GM12878 (cell line): ENCODE data around the gene CTSD. TPM values are rescaled to one million over a fixed set of nuclear protein-coding genes. Genes with fewer than 3 reads are reported as not detected.

ENCODE experiments used
- ATAC-seq: fragments of 200-7000 bp; cut with Tn5 transposase; 3 replicates; pipeline ENCODE4 v1.9.1; 2020; ENCODE audit warnings: mild to moderate bottlenecking, moderate library complexity
- BruUV-seq: library from RNA; stranded (reverse); fragments of 400-500 nt; replicated peaks from 2 replicates; lab custom pipeline; 2021; lab: Mats Ljungman, UMichigan
- CTCF ChIA-PET: fragments of 300-600 bp; sonication (Branson Sonifier 250); formaldehyde crosslinking; extraction: SDS; loops from one replicate; lab custom pipeline; 2021; ENCODE audit warnings: inconsistent platforms; lab: Yijun Ruan, JAX
- POLR2A ChIA-PET: fragments of 350-600 bp; formaldehyde crosslinking; extraction: SDS; loops from one replicate; lab custom pipeline; 2021; ENCODE audit warnings: inconsistent platforms; lab: Charles Lee
- RAD21 ChIA-PET: fragments of 300-600 bp; sonication (Branson Sonifier 250); formaldehyde crosslinking; loops from one replicate; lab custom pipeline; 2023; ENCODE audit warnings: antibody characterized with exemption; ENCODE audit not compliant: unreplicated experiment; lab: Charles Lee
- SMC1A ChIA-PET: fragments of 300-600 bp; sonication (Branson Sonifier 250); formaldehyde crosslinking; loops from one replicate; lab custom pipeline; 2023; ENCODE audit not compliant: unreplicated experiment, uncharacterized antibody; lab: Charles Lee
- DNase-seq: peaks from one replicate; pipeline ENCODE4 v3.0.0-alpha.2; 2011; ENCODE audit warnings: low read depth, low spot score
- FAIRE-seq: peaks from 3 replicates; lab custom pipeline; 2011; peaks lifted over from hg19 to GRCh38; lab: Jason Lieb, UNC
- H2AFZ ChIP-seq: 2 replicates; pipeline ENCODE4 v1.6.0; 2011; ENCODE audit warnings: low read depth, low read length, control low read depth; ENCODE audit not compliant: control insufficient read depth
- H3K27ac ChIP-seq: 2 replicates; pipeline ENCODE4 v1.5.1; 2011; ENCODE audit warnings: control low read depth; ENCODE audit not compliant: control insufficient read depth, insufficient read depth
- H3K27me3 ChIP-seq, 2 experiments: replicated peaks in 1 of 2; 2 replicates each; pipeline versions ENCODE4 v1.6.0 to v1.6.1; 2011; ENCODE audit warnings: low read length in 1 of 2; ENCODE audit not compliant: control insufficient read depth in 2 of 2, insufficient read depth in 2 of 2
- H3K36me3 ChIP-seq, 2 experiments: 2 replicates each; pipeline ENCODE4 v1.5.1; 2011; ENCODE audit warnings: low read length in 1 of 2; ENCODE audit not compliant: control insufficient read depth in 2 of 2, insufficient read depth in 2 of 2
- H3K4me1 ChIP-seq: 2 replicates; pipeline ENCODE4 v1.6.1; 2011; ENCODE audit warnings: mild to moderate bottlenecking, low read length, moderate library complexity, mixed read lengths; ENCODE audit not compliant: control insufficient read depth, insufficient read depth
- H3K4me2 ChIP-seq: 2 replicates; pipeline ENCODE4 v1.6.0; 2011; ENCODE audit warnings: control low read depth; ENCODE audit not compliant: control insufficient read depth, insufficient read depth
- H3K4me3 ChIP-seq: fragments of 200-600 bp; sonication (generic); 2 replicates; pipeline ENCODE4 v1.5.1; 2016
- H3K79me2 ChIP-seq: 2 replicates; pipeline ENCODE4 v1.6.0; 2011; ENCODE audit warnings: low read length; ENCODE audit not compliant: control insufficient read depth, insufficient read depth
- H3K9ac ChIP-seq: 2 replicates; pipeline ENCODE4 v1.8.0; 2011; ENCODE audit warnings: low read length, control low read depth, mixed read lengths; ENCODE audit not compliant: control insufficient read depth, insufficient read depth
- H3K9me3 ChIP-seq: replicated peaks from 3 replicates; pipeline ENCODE4 v1.5.1; 2011; ENCODE audit warnings: mild to moderate bottlenecking, low read length; ENCODE audit not compliant: control insufficient read depth, insufficient read depth
- H4K20me1 ChIP-seq: 2 replicates; pipeline ENCODE4 v1.6.0; 2011; ENCODE audit not compliant: control insufficient read depth, insufficient read depth
- ATF3 ChIP-seq: IDR thresholded peaks from 2 replicates; pipeline ENCODE4 v1.6.1; 2011; ENCODE audit warnings: low read depth, mild to moderate bottlenecking, low read length, moderate library complexity, borderline replicate concordance; ENCODE audit errors: extremely low read depth
- BCL11A ChIP-seq: IDR thresholded peaks from 2 replicates; pipeline ENCODE4 v1.6.1; 2011; ENCODE audit warnings: low read depth, low read length
- BHLHE40 ChIP-seq, 2 experiments: fragments of 450-650 bp in 1 of 2; IDR thresholded peaks; 2 replicates each; pipeline ENCODE4 v1.6.1; 2011 to 2017; ENCODE audit warnings: low read depth in 2 of 2, borderline replicate concordance in 1 of 2, improper control_type of control experiment in 1 of 2, low read length in 1 of 2, mild to moderate bottlenecking in 1 of 2
- CHD4 ChIP-seq: fragments of 200-600 bp; sonication (generic); IDR thresholded peaks from 2 replicates; pipeline ENCODE4 v1.6.1; 2016; ENCODE audit warnings: mild to moderate bottlenecking
- E2F4 ChIP-seq: IDR thresholded peaks from 2 replicates; pipeline ENCODE4 v1.6.1; 2012; ENCODE audit warnings: low read depth, low read length, improper control_type of control experiment
- ETV6 ChIP-seq, 2 experiments: fragments of 450-650 bp in 1 of 2; IDR thresholded peaks in 1 of 2; conservative IDR thresholded peaks in 1 of 2; 2 replicates each; pipeline ENCODE4 v1.6.1; 2014; ENCODE audit warnings: antibody characterized with exemption in 1 of 2, borderline replicate concordance in 1 of 2, low read depth in 1 of 2, mild to moderate bottlenecking in 1 of 2, moderate library complexity in 1 of 2
- FOS ChIP-seq: IDR thresholded peaks from 3 replicates; pipeline ENCODE4 v1.6.1; 2011; ENCODE audit warnings: borderline replicate concordance; ENCODE audit not compliant: insufficient read length; ENCODE audit errors: extremely low read depth
- HDAC6 ChIP-seq: fragments of 200-600 bp; sonication (generic); IDR thresholded peaks from one replicate; pipeline ENCODE4 v1.8.0; 2017; ENCODE audit warnings: antibody characterized with exemption; ENCODE audit not compliant: unreplicated experiment
- MTA2 ChIP-seq: fragments of 450-650 bp; IDR thresholded peaks from 2 replicates; pipeline ENCODE4 v1.6.1; 2016; ENCODE audit warnings: low read depth, mild to moderate bottlenecking, moderate library complexity
- POLR2A ChIP-seq: IDR thresholded peaks from 2 replicates; pipeline ENCODE4 v1.6.1; 2011; ENCODE audit warnings: low read depth, mild to moderate bottlenecking, low read length
- RELB ChIP-seq: fragments of 450-650 bp; IDR thresholded peaks from 2 replicates; pipeline ENCODE4 v1.6.1; 2017; ENCODE audit warnings: low read depth, mild to moderate bottlenecking, moderate library complexity
- RFX5 ChIP-seq: IDR thresholded peaks from 2 replicates; pipeline ENCODE4 v1.6.1; 2011; ENCODE audit warnings: low read depth, low read length, improper control_type of control experiment
- TCF12 ChIP-seq: IDR thresholded peaks from 2 replicates; pipeline ENCODE4 v1.6.1; 2011; ENCODE audit warnings: low read depth, mild to moderate bottlenecking, low read length
- TCF7 ChIP-seq: IDR thresholded peaks from 2 replicates; pipeline ENCODE4 v1.6.1; 2014; ENCODE audit warnings: antibody characterized with exemption, borderline replicate concordance
- YY1 ChIP-seq: IDR thresholded peaks from 2 replicates; pipeline ENCODE4 v1.6.1; 2011; ENCODE audit warnings: low read depth, mild to moderate bottlenecking, low read length
- ZBTB11 ChIP-seq: fragments of 450-650 bp; formaldehyde crosslinking; IDR thresholded peaks from 2 replicates; pipeline ENCODE4 v1.5.0; 2022; ENCODE audit warnings: mild to moderate bottlenecking, missing genetic modification characterization
- ZNF217 ChIP-seq: fragments of 450-650 bp; IDR thresholded peaks from 2 replicates; pipeline ENCODE4 v1.6.1; 2017; ENCODE audit warnings: antibody characterized with exemption, mild to moderate bottlenecking
- ZZZ3 ChIP-seq: IDR thresholded peaks from 2 replicates; pipeline ENCODE4 v1.6.1; 2011; ENCODE audit warnings: low read depth; ENCODE audit not compliant: control insufficient read depth, insufficient read length
- WGBS: methylation state at CpG from one replicate; pipeline ENCODE4 v1.1.6; 2016; ENCODE audit warnings: low lambda C conversion rate; ENCODE audit not compliant: insufficient replicate concordance, insufficient coverage; ENCODE audit errors: missing lambda C conversion rate; 5-methylcytosine and 5-hydroxymethylcytosine counted together
- in situ Hi-C: fragments of 300-500 bp; cut with MboI; formaldehyde crosslinking; loops from 9 replicates; pipeline ENCODE4 v1.14.3; 2018; ENCODE audit warnings: mixed read lengths
- intact Hi-C: fragments of 100-400 bp; cut with micrococcal nuclease; formaldehyde crosslinking; loops from one replicate; pipeline ENCODE4 v1.14.2; 2022; ENCODE audit not compliant: unreplicated experiment
- polyA plus RNA-seq, 11 experiments: library from polyadenylated mRNA; depleted of rRNA in 4 of 11; unstranded in 6 of 11; stranded (reverse) in 5 of 11; fragments of >200 nt; fragmentation: Nextera tagmentation in 4 of 11; fragmentation: Illumina TruSeq in 1 of 11; extraction: Ambion mirVana in 4 of 11; extraction: Trizol in 1 of 11; gene quantifications; 1 replicate in 1 of 11; 2 replicates in 10 of 11; pipeline versions ENCODE4 v1.2.1 to v1.2.3, GENCODE V29; 2011 to 2016; ENCODE audit warnings: inconsistent platforms in 2 of 11, missing spikeins in 2 of 11, low read depth in 1 of 11
- total RNA-seq, 4 experiments: library from RNA; depleted of rRNA in 3 of 4; stranded (reverse); fragments of >200 nt in 3 of 4; fragmentation: Illumina TruSeq in 1 of 4; extraction: Trizol in 1 of 4; gene quantifications; 2 replicates each; pipeline versions ENCODE4 v1.2.1 to v1.2.3, GENCODE V29; 2013 to 2021

CTSD gene
- total and polyA plus RNA-seq, 10 of the 15 experiments (the other 5 are each of a cell fraction or from before 2014, with no cell fraction given), result 0.42 to 54.6 (median 25.0) TPM

- Histone ChIP-seq H3K4me2 (no peak overlapping the region), H3K9ac (no peak overlapping the region), H3K36me3 (no peaks in the 10 kb centered on the region), H3K9me3 (no peaks in the 10 kb centered on the region), H3K27ac (no peak overlapping the region), H4K20me1 (no peaks in the 10 kb centered on the region), H2AFZ (no peak overlapping the region), H3K27me3 (no peaks in the 10 kb centered on the region), H3K4me3 (no peak overlapping the region), H3K79me2 (no peaks in the 10 kb centered on the region), H3K4me1 (peaks cover 4% of the 10 kb centered on the region; the same call in 1 of the 2 replicates)
- no peak for ATAC-seq
- ChIA-PET POLR2A (no interaction called here), SMC1A (no interaction called here), RAD21 (no interaction called here), CTCF (no interaction called here)
- no TSS peak for BruUV-seq
- 27% methylated on average over 11 of the region's 11 CpGs for WGBS
- DNase-seq, result no peak
- FAIRE-seq, result no peak
- intact Hi-C loops (no loop called here), in situ Hi-C loops (no loop called here)
- TF ChIP-seq ATF3 (no peak), RELB (no peak), TCF7 (no peak), ZZZ3 (no peak), RFX5 (no peak), FOS (no peak), TCF12 (no peak), HDAC6 (no peak), ETV6 (conservative IDR thresholded peaks at IDR 0.05 in 1 of 2, IDR thresholded peaks at IDR 0.05 in 1 of 2; ENCODE audit: borderline replicate concordance in 1 of 2, low read depth in 1 of 2) (no peak), BCL11A (no peak), MTA2 (no peak), YY1 (no peak), CHD4 (no peak), E2F4 (no peak), ZNF217 (no peak), POLR2A (no peak), BHLHE40 (IDR thresholded peaks at IDR 0.05; ENCODE audit: borderline replicate concordance in 1 of 2, low read depth in 2 of 2, low read length in 1 of 2) (no peak), ZBTB11 (CRISPR knock-in tag) (no peak)
These were observed 12.7 kb upstream of the CTSD start for GRCh38 chr11:1776331-1776851.
